ENCODE data around the gene PPP1R12A. TPM values are rescaled to one million over a fixed set of nuclear protein-coding genes. Genes with fewer than 3 reads are reported as not detected.
A peak's percentile ranks its signal among the peaks of the same experiment; 100 is the strongest.

Gene PPP1R12A
- total and polyA plus RNA-seq, 9 of the 15 experiments (the other 6 are each of a cell fraction or from before 2014, with no cell fraction given): 26.4 to 119 (median 53.3) TPM

DNA sequence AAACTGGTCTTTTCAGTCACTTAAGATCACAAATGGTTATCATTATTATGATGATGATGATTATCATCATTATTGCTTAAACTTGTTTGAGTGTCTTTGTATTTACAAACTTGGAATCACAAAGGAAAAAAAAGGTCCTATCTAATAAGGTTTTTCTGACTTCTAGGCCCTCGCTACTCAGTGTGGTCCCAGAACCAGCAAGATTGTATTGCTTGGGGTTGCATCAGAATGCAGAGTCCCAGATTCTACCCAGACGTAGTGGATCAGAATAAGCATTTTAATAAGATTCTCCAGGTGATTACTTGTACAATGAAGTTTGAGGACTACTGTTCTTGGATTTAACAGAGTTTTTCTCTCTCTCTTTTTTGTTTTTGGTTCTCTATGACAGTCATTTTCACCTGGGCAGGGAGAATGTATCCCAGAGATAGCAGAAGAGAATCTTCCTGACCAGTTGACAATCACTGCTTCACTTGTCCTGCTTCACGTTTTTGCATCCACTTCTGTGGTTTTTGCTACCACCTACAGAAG, 29.3 kb upstream of the PPP1R12A start (continued):
- TF ChIP-seq ZBTB34 (CRISPR knock-in tag; IDR thresholded peaks at IDR 0.05) (no peak), TCFL5 (CRISPR knock-in tag; conservative IDR thresholded peaks at IDR 0.05) (no peak), TRIM25 (IDR thresholded peaks at IDR 0.05; ENCODE audit: borderline replicate concordance) (no peak), FOXK2 (conservative IDR thresholded peaks at IDR 0.05 in 1 of 2, IDR thresholded peaks at IDR 0.05 in 1 of 2; ENCODE audit: low read depth in 2 of 2) (no peak), NUFIP1 (IDR thresholded peaks at IDR 0.05; ENCODE audit: partially characterized antibody) (no peak), ZNF212 (CRISPR knock-in tag; IDR thresholded peaks at IDR 0.05) (no peak), ARID1B (IDR thresholded peaks at IDR 0.05) (peak; percentile 12; the same call in 1 of the 2 replicates)
- TF ChIP-seq, protein P1, sequence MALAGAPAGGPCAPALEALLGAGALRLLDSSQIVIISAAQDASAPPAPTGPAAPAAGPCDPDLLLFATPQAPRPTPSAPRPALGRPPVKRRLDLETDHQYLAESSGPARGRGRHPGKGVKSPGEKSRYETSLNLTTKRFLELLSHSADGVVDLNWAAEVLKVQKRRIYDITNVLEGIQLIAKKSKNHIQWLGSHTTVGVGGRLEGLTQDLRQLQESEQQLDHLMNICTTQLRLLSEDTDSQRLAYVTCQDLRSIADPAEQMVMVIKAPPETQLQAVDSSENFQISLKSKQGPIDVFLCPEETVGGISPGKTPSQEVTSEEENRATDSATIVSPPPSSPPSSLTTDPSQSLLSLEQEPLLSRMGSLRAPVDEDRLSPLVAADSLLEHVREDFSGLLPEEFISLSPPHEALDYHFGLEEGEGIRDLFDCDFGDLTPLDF (CRISPR knock-in tag; IDR thresholded peaks at IDR 0.05): no peak

All from K562 (cell line).